ENCODE measurements around the gene NCBP2L. TPM values are rescaled to one million over a fixed set of nuclear protein-coding genes. Genes with fewer than 3 reads are reported as not detected.

Gene NCBP2L
- total and polyA plus RNA-seq, 4 donors: 0.02 to 0.24 (median 0.08) TPM; not detected in 1

DNA sequence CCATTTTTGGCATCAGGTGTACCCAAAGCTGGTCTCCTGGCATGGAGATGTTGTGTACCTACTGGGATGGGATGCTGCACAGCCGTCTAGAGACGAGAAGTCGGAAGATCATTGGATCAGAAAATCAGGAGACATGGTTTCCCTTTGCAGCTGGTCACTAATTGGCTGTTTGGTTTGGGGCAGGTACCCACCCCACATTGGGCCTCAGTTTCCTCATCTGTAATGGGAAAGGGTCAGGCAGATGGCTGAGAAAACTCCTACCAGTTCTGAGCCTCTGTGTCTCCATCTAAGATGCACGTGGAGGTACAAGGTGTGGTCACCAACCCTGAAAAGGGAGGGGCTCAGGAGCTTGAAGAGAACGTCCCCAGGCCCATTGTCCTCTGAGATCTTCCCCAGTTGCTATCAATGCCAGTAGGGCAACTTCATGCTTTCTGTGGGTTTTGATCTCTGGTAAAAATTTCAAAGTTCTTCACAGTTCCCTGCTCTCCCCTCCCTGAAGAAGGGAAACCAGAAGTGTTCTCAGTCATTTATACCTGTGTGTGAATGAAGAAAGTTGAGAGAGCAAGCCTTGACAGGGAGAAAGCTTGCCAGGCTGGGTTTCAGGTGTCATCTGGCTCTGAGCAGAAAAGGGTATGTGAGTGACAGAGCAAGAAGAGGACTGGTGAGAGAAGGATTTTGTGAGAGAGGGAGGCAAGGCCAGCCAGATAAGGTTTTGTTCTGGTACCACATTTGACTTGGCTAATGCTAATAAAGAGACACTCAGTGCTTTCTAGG, 17.0 kb upstream of the NCBP2L start:
- no peak for DNase-seq (ENCODE audit: low spot score)
- TF ChIP-seq SP1 (IDR thresholded peaks at IDR 0.05): no peak
- TF ChIP-seq, protein P1, sequence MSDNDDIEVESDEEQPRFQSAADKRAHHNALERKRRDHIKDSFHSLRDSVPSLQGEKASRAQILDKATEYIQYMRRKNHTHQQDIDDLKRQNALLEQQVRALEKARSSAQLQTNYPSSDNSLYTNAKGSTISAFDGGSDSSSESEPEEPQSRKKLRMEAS (IDR thresholded peaks at IDR 0.05): no peak
- TF ChIP-seq RXRA (IDR thresholded peaks at IDR 0.05): no peak
- TF ChIP-seq, protein P2, sequence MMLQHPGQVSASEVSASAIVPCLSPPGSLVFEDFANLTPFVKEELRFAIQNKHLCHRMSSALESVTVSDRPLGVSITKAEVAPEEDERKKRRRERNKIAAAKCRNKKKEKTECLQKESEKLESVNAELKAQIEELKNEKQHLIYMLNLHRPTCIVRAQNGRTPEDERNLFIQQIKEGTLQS (IDR thresholded peaks at IDR 0.05): no peak
- no peak for TF ChIP-seq EGR1 (IDR thresholded peaks at IDR 0.05; ENCODE audit: low read depth in 2 of 2)
- no peak for TF ChIP-seq TAF1 (conservative IDR thresholded peaks at IDR 0.05)
- no peak for TF ChIP-seq FOXA2 (IDR thresholded peaks at IDR 0.05)
- Histone ChIP-seq H3K4me1 (ENCODE audit: control insufficient read depth in 4 of 4, insufficient read depth in 4 of 4, low read length in 3 of 4) (peaks cover 0 to 5% (median 3%) of the 10 kb centered on the region in 4 donors), H3K9ac (ENCODE audit: low read depth in 1 of 2, low read length in 2 of 2) (no peak overlapping the region), H3K27ac (ENCODE audit: low read depth in 1 of 2, low read length in 2 of 2) (no peak overlapping the region), H3K27me3 (ENCODE audit: control insufficient read depth in 4 of 4, insufficient read depth in 4 of 4, low read length in 3 of 4) (no peaks in the 10 kb centered on the region), H3K9me3 (ENCODE audit: control insufficient read depth in 4 of 4, low read length in 3 of 4) (no peaks in the 10 kb centered on the region), H3K4me3 (ENCODE audit: low read depth in 1 of 3, low read length in 3 of 3) (no peak overlapping the region), H3K36me3 (ENCODE audit: control insufficient read depth in 4 of 4, insufficient read depth in 3 of 4, low read depth in 1 of 4, low read length in 3 of 4) (no peaks in the 10 kb centered on the region)
- 95% methylated on average over 5 of the region's 5 CpGs for WGBS

DNA sequence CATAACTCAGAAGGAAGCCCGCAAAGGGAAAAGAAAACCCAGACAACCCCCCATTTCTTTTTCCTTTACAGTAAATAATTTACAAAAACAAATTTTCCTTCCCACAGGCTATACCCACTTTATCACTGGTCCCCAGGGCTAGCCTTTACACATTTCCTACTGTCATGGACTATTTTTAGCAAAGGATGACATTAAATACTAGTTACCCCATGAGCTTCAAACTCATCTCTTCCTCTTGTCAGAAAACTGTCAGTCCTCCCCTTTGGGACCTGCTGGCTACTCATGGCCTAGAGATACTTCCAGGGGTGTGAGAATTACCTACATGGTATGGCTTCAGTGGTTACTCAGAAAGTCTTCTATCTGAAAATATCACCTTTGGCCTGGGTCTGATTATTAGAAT, 13.9 kb upstream of the NCBP2L start:
- Histone ChIP-seq H3K27ac (ENCODE audit: low read depth in 1 of 2, low read length in 2 of 2) (no peak overlapping the region), H3K9me3 (ENCODE audit: control insufficient read depth in 4 of 4, low read length in 3 of 4) (no peaks in the 10 kb centered on the region), H3K4me1 (ENCODE audit: control insufficient read depth in 4 of 4, insufficient read depth in 4 of 4, low read length in 3 of 4) (peaks cover 0 to 3% (median 0%) of the 10 kb centered on the region in 4 donors), H3K36me3 (ENCODE audit: control insufficient read depth in 4 of 4, insufficient read depth in 3 of 4, low read depth in 1 of 4, low read length in 3 of 4) (no peaks in the 10 kb centered on the region), H3K9ac (ENCODE audit: low read depth in 1 of 2, low read length in 2 of 2) (no peak overlapping the region), H3K4me3 (ENCODE audit: low read depth in 1 of 3, low read length in 3 of 3) (no peak overlapping the region), H3K27me3 (ENCODE audit: control insufficient read depth in 4 of 4, insufficient read depth in 4 of 4, low read length in 3 of 4) (no peaks in the 10 kb centered on the region)
- TF ChIP-seq YY1 (IDR thresholded peaks at IDR 0.05) (no peak), TAF1 (conservative IDR thresholded peaks at IDR 0.05) (no peak), EGR1 (IDR thresholded peaks at IDR 0.05; ENCODE audit: low read depth in 2 of 2) (no peak), SP1 (IDR thresholded peaks at IDR 0.05) (no peak), RXRA (IDR thresholded peaks at IDR 0.05) (no peak), FOXA2 (IDR thresholded peaks at IDR 0.05) (no peak), JUND (IDR thresholded peaks at IDR 0.05) (no peak), HNF4A (conservative IDR thresholded peaks at IDR 0.05) (no peak)
- TF ChIP-seq, protein P2 (IDR thresholded peaks at IDR 0.05): no peak
- WGBS: 91% methylated on average over 1 of the region's 1 CpG
- no peak for DNase-seq (ENCODE audit: low spot score)

DNA sequence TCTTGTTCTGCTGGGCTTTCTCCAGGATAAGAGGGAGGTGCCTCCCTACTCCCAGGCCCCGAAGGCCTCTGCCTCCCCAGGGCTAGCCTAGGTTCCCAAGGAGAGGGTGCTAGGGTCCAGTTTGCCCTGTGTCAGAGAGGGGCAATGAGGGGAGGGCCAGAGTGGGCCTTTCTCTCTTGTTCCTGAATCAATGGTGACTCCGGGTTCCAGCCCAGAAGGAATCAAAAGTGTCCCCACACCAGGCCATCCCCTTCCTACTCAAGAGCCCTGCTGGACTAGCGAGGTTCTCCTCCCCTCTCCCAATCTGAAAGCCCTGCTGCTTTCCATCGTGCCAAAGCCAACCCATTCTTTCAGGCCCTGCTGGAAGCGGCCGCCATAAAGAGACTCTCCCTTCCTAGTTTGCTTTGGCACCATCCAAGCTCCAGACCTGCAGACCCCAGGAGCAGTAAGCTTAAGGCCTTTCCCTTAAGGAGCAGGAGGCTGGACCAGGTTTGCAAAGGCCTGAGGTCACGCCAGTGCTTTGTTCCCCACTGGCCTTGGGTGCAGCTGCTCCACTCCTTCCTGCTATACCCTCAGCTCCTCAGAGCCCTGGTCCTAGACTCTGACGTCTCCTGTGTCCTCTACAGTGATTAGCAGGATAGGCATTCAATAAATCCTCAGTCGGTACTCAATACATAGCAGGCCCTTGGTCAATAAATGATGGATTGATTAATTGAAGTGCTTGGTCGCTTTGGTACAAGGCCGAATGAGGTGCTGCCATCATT, 12.5 kb upstream of the NCBP2L start:
- WGBS: 95% methylated on average over 11 of the region's 11 CpGs
- no peak for DNase-seq (ENCODE audit: low spot score)
- Histone ChIP-seq H3K9ac (ENCODE audit: low read depth in 1 of 2, low read length in 2 of 2) (no peak overlapping the region), H3K4me1 (ENCODE audit: control insufficient read depth in 4 of 4, insufficient read depth in 4 of 4, low read length in 3 of 4) (peaks cover 0 to 4% (median 0%) of the 10 kb centered on the region in 4 donors), H3K9me3 (ENCODE audit: control insufficient read depth in 4 of 4, low read length in 3 of 4) (no peaks in the 10 kb centered on the region), H3K36me3 (ENCODE audit: control insufficient read depth in 4 of 4, insufficient read depth in 3 of 4, low read depth in 1 of 4, low read length in 3 of 4) (no peaks in the 10 kb centered on the region), H3K27me3 (ENCODE audit: control insufficient read depth in 4 of 4, insufficient read depth in 4 of 4, low read length in 3 of 4) (no peaks in the 10 kb centered on the region), H3K4me3 (ENCODE audit: low read depth in 1 of 3, low read length in 3 of 3) (no peak overlapping the region), H3K27ac (ENCODE audit: low read depth in 1 of 2, low read length in 2 of 2) (no peak overlapping the region)
- TF ChIP-seq RXRA (IDR thresholded peaks at IDR 0.05) (no peak), NR2F2 (IDR thresholded peaks at IDR 0.05) (no peak), FOXA2 (IDR thresholded peaks at IDR 0.05) (no peak), HNF4A (conservative IDR thresholded peaks at IDR 0.05) (no peak)
- TF ChIP-seq, protein P3, sequence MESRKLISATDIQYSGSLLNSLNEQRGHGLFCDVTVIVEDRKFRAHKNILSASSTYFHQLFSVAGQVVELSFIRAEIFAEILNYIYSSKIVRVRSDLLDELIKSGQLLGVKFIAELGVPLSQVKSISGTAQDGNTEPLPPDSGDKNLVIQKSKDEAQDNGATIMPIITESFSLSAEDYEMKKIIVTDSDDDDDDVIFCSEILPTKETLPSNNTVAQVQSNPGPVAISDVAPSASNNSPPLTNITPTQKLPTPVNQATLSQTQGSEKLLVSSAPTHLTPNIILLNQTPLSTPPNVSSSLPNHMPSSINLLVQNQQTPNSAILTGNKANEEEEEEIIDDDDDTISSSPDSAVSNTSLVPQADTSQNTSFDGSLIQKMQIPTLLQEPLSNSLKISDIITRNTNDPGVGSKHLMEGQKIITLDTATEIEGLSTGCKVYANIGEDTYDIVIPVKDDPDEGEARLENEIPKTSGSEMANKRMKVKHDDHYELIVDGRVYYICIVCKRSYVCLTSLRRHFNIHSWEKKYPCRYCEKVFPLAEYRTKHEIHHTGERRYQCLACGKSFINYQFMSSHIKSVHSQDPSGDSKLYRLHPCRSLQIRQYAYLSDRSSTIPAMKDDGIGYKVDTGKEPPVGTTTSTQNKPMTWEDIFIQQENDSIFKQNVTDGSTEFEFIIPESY (IDR thresholded peaks at IDR 0.05): no peak

All from liver (tissue), 9 donors.